A549 (cell line): ENCODE data around the gene DNAH8.

ENCODE experiments used
- EHMT2 ChIP-seq: fragments of 200-600 bp; sonication (generic); IDR thresholded peaks from 2 replicates; pipeline ENCODE4 v1.6.1; 2016; ENCODE audit warnings: antibody characterized with exemption, low read depth, mild to moderate bottlenecking, moderate library complexity
- JUN ChIP-seq, 2 experiments: fragments of >200 bp; sonication (Bioruptor Twin); formaldehyde crosslinking; IDR thresholded peaks; 2 replicates in 1 of 2; 3 replicates in 1 of 2; pipeline ENCODE4 v1.6.1; 2016 to 2017
- PBX3 ChIP-seq: IDR thresholded peaks from 2 replicates; pipeline ENCODE4 v1.6.1; 2012
- RCOR1 ChIP-seq: fragments of 150-350 bp; IDR thresholded peaks from 2 replicates; pipeline ENCODE4 v1.6.1; 2014; ENCODE audit warnings: antibody characterized with exemption, low read length, low read depth
- TF ChIP-seq, protein P1 (sequence below): fragments of 200-600 bp; sonication (generic); IDR thresholded peaks from 2 replicates; pipeline ENCODE4 v1.6.1; 2016; ENCODE audit warnings: antibody characterized with exemption, mild to moderate bottlenecking, moderate library complexity
- TF ChIP-seq, protein P2 (sequence below): fragments of >200 bp; sonication (Bioruptor Twin); formaldehyde crosslinking; IDR thresholded peaks from 3 replicates; pipeline ENCODE4 v1.5.1; 2016

DNA sequence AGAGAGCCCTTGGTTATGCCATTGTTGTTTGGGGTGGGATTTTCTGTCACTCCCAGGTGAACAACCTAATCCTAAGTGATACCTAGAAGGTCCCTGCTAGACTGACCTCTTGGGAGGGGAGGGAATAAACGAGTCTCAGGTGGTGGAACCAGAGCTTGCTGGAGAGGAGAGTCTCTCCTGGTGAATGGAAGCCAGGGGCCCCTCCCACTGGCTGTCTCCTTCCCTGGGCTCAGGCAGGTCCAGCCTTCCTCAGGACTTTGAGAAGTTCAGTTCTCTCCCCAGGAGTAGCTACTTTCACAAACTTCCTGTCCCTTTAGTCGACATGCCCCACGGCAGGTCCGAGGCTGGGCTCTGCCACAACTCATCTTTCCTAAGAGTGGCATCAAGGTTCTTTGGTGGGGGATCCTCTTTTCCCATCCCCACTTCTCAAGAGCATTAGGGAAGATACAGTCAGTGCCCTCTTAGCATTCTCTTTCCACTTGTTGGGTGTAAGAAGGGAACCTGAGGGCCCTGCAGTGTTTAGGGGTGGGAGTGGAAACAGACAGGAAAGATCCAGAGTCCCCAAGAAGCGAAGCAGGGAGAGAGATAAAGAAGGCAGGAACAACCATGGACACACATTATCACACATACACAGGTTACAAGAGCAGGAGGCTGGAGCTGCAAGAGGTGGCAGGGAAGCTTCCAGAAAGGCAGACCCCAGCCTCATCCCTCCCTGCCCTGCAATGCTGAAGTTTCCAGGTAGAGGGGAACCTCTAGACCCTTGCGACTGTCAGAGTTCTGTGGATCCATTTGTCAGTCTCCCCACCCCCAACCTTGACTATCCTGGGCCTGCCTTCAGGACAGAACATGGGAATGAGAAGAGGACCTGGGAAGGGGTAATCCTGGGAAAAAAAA lies 332.6 kb downstream of the DNAH8 start:
- TF ChIP-seq, protein P1, sequence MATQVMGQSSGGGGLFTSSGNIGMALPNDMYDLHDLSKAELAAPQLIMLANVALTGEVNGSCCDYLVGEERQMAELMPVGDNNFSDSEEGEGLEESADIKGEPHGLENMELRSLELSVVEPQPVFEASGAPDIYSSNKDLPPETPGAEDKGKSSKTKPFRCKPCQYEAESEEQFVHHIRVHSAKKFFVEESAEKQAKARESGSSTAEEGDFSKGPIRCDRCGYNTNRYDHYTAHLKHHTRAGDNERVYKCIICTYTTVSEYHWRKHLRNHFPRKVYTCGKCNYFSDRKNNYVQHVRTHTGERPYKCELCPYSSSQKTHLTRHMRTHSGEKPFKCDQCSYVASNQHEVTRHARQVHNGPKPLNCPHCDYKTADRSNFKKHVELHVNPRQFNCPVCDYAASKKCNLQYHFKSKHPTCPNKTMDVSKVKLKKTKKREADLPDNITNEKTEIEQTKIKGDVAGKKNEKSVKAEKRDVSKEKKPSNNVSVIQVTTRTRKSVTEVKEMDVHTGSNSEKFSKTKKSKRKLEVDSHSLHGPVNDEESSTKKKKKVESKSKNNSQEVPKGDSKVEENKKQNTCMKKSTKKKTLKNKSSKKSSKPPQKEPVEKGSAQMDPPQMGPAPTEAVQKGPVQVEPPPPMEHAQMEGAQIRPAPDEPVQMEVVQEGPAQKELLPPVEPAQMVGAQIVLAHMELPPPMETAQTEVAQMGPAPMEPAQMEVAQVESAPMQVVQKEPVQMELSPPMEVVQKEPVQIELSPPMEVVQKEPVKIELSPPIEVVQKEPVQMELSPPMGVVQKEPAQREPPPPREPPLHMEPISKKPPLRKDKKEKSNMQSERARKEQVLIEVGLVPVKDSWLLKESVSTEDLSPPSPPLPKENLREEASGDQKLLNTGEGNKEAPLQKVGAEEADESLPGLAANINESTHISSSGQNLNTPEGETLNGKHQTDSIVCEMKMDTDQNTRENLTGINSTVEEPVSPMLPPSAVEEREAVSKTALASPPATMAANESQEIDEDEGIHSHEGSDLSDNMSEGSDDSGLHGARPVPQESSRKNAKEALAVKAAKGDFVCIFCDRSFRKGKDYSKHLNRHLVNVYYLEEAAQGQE = no peak
- TF ChIP-seq, protein P2, sequence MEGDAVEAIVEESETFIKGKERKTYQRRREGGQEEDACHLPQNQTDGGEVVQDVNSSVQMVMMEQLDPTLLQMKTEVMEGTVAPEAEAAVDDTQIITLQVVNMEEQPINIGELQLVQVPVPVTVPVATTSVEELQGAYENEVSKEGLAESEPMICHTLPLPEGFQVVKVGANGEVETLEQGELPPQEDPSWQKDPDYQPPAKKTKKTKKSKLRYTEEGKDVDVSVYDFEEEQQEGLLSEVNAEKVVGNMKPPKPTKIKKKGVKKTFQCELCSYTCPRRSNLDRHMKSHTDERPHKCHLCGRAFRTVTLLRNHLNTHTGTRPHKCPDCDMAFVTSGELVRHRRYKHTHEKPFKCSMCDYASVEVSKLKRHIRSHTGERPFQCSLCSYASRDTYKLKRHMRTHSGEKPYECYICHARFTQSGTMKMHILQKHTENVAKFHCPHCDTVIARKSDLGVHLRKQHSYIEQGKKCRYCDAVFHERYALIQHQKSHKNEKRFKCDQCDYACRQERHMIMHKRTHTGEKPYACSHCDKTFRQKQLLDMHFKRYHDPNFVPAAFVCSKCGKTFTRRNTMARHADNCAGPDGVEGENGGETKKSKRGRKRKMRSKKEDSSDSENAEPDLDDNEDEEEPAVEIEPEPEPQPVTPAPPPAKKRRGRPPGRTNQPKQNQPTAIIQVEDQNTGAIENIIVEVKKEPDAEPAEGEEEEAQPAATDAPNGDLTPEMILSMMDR = no peak
- TF ChIP-seq JUN (IDR thresholded peaks at IDR 0.05) (no peak), PBX3 (no peak), RCOR1 (no peak), EHMT2 (no peak)
